ENCODE data around the gene ATXN7L1.

Gene ATXN7L1

DNA sequence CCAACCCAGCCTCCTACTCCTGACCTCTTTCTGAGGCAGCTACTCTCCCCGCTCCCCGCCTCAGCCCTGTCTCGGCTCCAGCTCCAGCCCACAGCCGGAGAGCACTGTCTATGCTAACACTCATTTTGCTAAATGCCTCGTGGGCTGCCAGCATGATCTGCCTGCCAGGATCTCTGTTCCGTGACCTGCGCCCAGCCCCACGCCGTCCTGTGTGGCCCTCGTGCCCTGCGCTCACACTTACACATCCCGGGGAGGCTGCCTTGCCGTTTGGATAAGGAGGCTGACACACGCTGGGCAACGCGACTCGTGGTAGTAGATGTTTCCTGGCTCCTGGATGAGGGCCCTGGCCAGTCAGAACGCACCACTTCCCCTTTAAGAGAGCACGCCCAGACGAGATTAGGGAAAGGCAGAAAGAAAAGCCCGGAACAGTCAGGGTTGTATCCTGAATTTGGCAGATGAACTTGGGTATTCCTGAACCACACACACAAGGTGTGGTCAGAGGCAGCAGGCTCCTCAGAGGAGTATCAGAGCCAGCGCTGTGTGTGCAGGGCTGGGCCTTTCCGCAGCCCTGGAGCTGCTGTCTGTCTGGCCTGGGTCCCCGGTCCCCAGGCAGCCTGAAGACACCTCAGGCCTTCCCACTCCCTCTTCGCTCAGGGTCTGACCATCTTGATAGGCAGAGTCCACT is 197.4 kb downstream of the ATXN7L1 start:
- TF ChIP-seq EGR1 (IDR thresholded peaks at IDR 0.05) (no peak), NFIC (IDR thresholded peaks at IDR 0.05) (no peak), ZBTB7A (IDR thresholded peaks at IDR 0.05; ENCODE audit: low read depth) (no peak), TAF1 (IDR thresholded peaks at IDR 0.05; ENCODE audit: low read depth) (no peak), USF1 (IDR thresholded peaks at IDR 0.05) (no peak), REST (IDR thresholded peaks at IDR 0.05; ENCODE audit: low read depth) (no peak), RAD21 (IDR thresholded peaks at IDR 0.05; ENCODE audit: low read depth) (no peak), EP300 (IDR thresholded peaks at IDR 0.05; ENCODE audit: borderline replicate concordance) (no peak), CREB1 (IDR thresholded peaks at IDR 0.05; ENCODE audit: low read depth) (no peak), TEAD4 (IDR thresholded peaks at IDR 0.05) (no peak), CEBPB (IDR thresholded peaks at IDR 0.05) (no peak), FOXM1 (IDR thresholded peaks at IDR 0.05; ENCODE audit: borderline replicate concordance, low read depth) (no peak), YY1 (IDR thresholded peaks at IDR 0.05; ENCODE audit: low read depth) (no peak), TCF12 (IDR thresholded peaks at IDR 0.05; ENCODE audit: low read depth) (no peak)
- TF ChIP-seq, protein P1, sequence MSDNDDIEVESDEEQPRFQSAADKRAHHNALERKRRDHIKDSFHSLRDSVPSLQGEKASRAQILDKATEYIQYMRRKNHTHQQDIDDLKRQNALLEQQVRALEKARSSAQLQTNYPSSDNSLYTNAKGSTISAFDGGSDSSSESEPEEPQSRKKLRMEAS (IDR thresholded peaks at IDR 0.05) = no peak

DNA sequence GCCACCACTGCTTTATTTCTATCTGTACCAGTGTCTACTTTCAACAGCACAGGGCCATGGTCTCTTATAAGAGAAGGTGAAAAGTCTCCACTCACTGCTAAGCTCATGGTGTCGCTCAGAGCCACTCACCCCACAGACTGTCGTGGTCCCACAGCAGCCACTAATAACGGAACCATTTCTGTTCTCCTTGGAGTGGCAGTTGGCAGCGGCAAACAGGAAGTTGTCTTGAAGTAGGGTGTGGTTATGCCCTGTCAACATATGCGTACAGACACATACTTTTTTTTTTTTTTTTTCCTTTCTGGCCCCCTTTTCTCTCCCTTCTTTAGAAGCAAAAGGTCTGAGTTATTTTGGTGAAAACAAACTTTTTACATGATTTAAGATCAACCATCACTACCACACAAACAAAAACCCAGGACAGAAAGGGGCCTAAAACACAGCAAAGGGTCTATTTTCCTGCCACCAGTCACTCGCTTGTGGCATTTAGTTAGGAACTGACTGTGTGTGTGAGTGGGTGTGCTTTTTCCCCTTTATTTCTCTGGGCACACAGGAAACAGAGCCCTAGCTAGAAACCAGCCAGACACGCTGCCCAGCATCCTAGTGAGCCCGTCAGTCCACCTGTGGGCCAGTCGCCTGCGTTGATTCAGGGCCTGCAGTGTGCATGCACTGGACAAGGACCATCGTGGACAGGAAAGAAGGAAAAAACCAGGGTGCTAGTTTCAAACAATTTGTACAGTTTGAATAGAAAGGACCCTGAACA is 198.4 kb downstream of the ATXN7L1 start:
- no peak for TF ChIP-seq EP300 (IDR thresholded peaks at IDR 0.05; ENCODE audit: borderline replicate concordance)
- TF ChIP-seq CEBPB (IDR thresholded peaks at IDR 0.05) = no peak
- TF ChIP-seq FOXM1 (IDR thresholded peaks at IDR 0.05; ENCODE audit: borderline replicate concordance, low read depth) = no peak
- no peak for TF ChIP-seq USF1 (IDR thresholded peaks at IDR 0.05)
- TF ChIP-seq CREB1 (IDR thresholded peaks at IDR 0.05; ENCODE audit: low read depth) = no peak
- TF ChIP-seq RAD21 (IDR thresholded peaks at IDR 0.05; ENCODE audit: low read depth) = no peak
- TF ChIP-seq ZBTB7A (IDR thresholded peaks at IDR 0.05; ENCODE audit: low read depth) = no peak
- TF ChIP-seq, protein P1 (IDR thresholded peaks at IDR 0.05) = no peak
- TF ChIP-seq TCF12 (IDR thresholded peaks at IDR 0.05; ENCODE audit: low read depth) = no peak
- TF ChIP-seq TEAD4 (IDR thresholded peaks at IDR 0.05) = no peak
- TF ChIP-seq REST (IDR thresholded peaks at IDR 0.05; ENCODE audit: low read depth) = no peak
- TF ChIP-seq YY1 (IDR thresholded peaks at IDR 0.05; ENCODE audit: low read depth) = no peak
- TF ChIP-seq EGR1 (IDR thresholded peaks at IDR 0.05) = no peak
- no peak for TF ChIP-seq TAF1 (IDR thresholded peaks at IDR 0.05; ENCODE audit: low read depth)
- no peak for TF ChIP-seq NFIC (IDR thresholded peaks at IDR 0.05)

DNA sequence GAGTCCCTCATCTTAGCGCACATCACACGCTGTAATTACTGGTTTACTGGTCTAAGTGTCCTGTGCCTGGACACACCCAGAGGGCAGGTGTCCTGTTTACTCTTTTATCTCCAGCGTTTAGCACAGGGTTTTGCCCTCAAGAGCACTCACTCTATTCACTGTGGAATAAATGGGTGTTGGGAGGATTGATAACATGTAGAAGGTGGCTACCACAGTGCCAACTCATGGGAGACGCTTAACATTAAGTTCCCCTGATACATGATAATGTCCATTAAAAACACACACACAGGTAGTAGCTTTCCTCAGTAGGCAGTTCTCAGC is 199.0 kb downstream of the ATXN7L1 start:
- TF ChIP-seq FOXM1 (IDR thresholded peaks at IDR 0.05; ENCODE audit: borderline replicate concordance, low read depth) = no peak
- TF ChIP-seq TCF12 (IDR thresholded peaks at IDR 0.05; ENCODE audit: low read depth) = no peak
- no peak for TF ChIP-seq NFIC (IDR thresholded peaks at IDR 0.05)
- no peak for TF ChIP-seq CEBPB (IDR thresholded peaks at IDR 0.05)
- TF ChIP-seq CREB1 (IDR thresholded peaks at IDR 0.05; ENCODE audit: low read depth) = no peak
- TF ChIP-seq USF1 (IDR thresholded peaks at IDR 0.05) = no peak
- TF ChIP-seq, protein P1 (IDR thresholded peaks at IDR 0.05) = no peak
- TF ChIP-seq REST (IDR thresholded peaks at IDR 0.05; ENCODE audit: low read depth) = no peak
- no peak for TF ChIP-seq TEAD4 (IDR thresholded peaks at IDR 0.05)
- no peak for TF ChIP-seq EP300 (IDR thresholded peaks at IDR 0.05; ENCODE audit: borderline replicate concordance)
- TF ChIP-seq ZBTB7A (IDR thresholded peaks at IDR 0.05; ENCODE audit: low read depth) = no peak
- no peak for TF ChIP-seq YY1 (IDR thresholded peaks at IDR 0.05; ENCODE audit: low read depth)
- TF ChIP-seq EGR1 (IDR thresholded peaks at IDR 0.05) = no peak
- TF ChIP-seq RAD21 (IDR thresholded peaks at IDR 0.05; ENCODE audit: low read depth) = no peak
- no peak for TF ChIP-seq TAF1 (IDR thresholded peaks at IDR 0.05; ENCODE audit: low read depth)

All from Ishikawa (cell line).